NCI-H1092 treated with DMSO at 0.1 percent for 48 hours (cell line): ENCODE results near the gene PDZK1.
"Not testable (repeated sequence)": the region's sequence is repeated elsewhere in the genome, so short reads cannot be mapped to it uniquely, and the experiment has no call there.

Experiments used
- DNase-seq: peaks from one replicate; lab custom pipeline; 2025; lab: John Stamatoyannopoulos, UW

Gene PDZK1

GRCh38 chr1:145656245-145656943, 50.8 kb downstream of the PDZK1 start:
- DNase-seq = not testable (repeated sequence)

- not testable (repeated sequence) for DNase-seq
Observed at GRCh38 chr1:145643990-145644389, 63.2 kb downstream of the PDZK1 start.

- DNase-seq = not testable (repeated sequence)
Observed at GRCh38 chr1:145641886-145642285, 65.3 kb downstream of the PDZK1 start.

GRCh38 chr1:145636237-145636636, 70.9 kb downstream of the PDZK1 start:
- DNase-seq = not testable (repeated sequence)

- DNase-seq = not testable (repeated sequence)
Observed at GRCh38 chr1:145622177-145622576, 85.0 kb downstream of the PDZK1 start.
